ENCODE data around the gene BMP7.

Gene BMP7

DNA sequence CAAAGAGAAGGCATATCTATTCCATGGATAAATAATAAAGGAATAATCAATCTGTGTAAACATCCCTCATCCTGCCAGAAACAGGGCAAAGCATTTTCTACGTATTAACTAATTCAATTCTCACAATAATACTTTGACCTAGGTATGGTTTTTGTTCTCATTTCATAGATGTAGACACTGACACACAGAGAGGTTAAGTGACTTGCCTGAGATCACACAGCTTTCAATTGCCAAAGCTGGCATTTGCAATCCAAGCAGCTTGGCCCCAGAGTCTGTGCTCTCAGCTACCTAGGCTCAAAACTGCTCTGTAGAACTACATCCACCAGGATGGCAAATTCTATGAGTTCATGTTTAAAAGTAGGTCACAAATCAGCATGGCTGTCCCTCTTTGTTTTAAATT lies 124.9 kb downstream of the BMP7 start:
- no peak for DNase-seq

DNA sequence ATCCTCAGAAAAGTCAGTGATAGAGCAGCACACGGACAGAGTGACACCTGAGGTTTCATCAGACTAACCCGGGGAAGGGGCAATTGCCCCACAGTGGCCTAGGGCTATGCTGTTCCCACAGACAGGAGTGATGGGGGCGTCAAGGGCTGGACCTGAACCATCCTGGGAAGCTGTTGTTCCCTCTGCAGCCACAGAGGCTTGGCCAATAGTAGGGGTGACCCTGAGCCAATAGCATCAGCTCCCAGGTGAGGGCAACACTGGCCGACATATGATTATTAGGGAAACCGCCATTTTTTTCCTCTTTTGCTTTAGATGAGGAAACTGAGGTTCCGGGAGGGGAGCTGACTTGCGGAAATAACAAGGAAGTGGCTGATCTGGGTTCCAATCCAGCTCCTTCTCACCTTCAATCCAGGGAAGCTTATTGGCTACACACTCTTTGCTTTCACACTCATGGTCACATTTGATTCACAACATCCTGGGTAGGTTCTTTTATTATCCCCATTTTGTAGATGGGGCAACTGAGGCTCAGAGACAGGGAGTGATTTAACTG lies 126.0 kb downstream of the BMP7 start:
- no peak for DNase-seq

DNA sequence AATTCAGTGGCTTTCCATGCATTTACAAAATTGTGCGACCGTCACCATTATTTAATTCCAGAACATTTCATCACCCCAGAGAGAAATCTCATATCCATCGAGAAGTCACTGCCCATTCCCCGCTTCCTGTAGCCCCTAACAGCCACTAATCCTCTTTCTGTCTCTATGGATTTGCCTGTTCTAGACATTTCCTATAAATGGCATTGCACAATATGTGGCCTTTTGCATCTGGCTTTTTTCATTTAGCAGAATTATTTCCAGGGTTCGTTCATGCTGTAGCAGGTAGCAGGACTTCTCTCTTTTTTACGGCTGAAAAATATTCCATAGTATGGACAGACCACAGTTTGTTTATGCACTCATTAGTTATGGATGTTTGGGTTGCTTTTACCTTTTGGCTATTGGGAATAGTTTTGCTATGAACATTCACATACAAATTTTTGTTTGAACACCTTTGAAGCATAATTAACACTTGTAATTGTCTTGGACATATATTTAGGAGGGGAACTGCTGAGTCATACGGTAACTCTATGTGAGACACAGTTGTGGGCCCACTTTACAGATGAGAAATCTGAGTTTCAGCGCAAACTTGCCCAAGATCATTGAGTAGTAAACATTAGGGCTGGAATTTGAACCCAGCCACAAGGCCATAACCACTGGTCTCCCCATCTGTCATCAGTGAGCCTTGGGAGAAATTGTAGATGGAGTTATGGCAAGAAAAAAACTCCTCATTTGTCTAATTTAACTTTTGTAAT lies 126.9 kb downstream of the BMP7 start:
- no peak for DNase-seq

DNA sequence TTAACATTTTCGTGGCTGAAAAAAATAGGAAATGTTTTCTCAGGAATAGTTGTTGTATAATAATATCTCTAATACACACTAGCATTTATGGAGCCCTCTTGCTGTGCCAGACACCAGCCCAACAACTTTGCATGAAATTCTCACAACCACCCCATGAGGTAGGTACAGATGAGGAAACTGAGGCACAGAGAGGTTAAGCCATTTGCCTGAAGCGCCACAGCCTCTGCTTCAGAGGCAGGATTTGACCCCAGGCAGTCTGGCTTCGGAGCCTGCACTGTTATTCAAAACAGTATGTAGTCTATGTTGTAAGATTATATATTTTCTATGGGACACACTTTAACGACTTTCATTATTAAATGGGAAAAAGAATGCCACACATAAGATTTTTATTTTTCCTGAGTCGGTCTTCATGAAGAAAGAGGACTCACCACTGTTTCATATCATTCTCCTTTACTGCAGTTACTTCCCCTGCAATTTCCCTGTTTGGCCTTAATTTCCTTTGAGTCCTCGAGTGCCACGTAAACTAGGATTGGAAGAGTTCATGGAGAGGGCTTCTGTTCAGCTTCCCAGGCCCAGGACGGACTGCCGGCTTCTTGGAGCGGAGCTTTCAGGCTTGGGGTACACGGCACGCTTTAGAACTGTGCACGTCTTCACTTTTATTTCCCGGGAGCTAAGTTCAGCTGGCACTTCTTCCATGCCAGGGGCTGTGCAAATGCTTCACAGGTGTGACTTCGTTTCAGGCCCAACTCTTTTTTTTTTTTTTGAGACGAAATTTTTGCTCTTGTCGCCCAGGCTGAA lies 128.0 kb downstream of the BMP7 start:
- no peak for DNase-seq

- DNase-seq, result no peak
Observed at GRCh38 chr20:57137676-57138075, 128.8 kb downstream of the BMP7 start.

- no peak for DNase-seq
Observed at GRCh38 chr20:57136734-57137133, 129.7 kb downstream of the BMP7 start.

GRCh38 chr20:57135875-57136274 lies 130.6 kb downstream of the BMP7 start:
- peak in 1 of 2 experiments; percentile 6 for DNase-seq

GRCh38 chr20:57134804-57135203 lies 131.6 kb downstream of the BMP7 start:
- DNase-seq, result no peak

- DNase-seq, result no peak
Observed at GRCh38 chr20:57133926-57134650, 132.4 kb downstream of the BMP7 start.

GRCh38 chr20:57131601-57132391 lies 134.6 kb downstream of the BMP7 start:
- DNase-seq, result no peak

DNA sequence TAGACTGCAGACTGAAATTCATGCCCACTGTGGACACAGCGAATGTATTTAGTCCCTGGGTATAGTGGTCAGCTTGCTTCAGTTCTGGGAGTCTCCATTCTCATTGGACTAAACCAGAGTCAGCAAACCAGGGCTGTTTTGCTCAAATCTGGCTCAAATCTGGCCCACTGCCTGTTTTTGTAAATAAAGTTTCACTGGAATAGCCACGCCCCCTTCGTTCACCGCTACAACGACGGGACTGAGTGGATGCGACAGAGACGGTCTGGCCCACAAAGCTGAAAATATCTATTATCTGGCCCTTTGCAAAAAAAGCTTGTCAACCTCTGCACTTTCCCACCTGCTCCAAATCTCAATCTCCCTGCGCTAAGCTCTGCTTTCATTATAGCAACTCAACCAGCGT lies 135.4 kb downstream of the BMP7 start:
- DNase-seq, result no peak

- DNase-seq, result no peak
Observed at GRCh38 chr20:57130160-57130772, 136.2 kb downstream of the BMP7 start.

DNA sequence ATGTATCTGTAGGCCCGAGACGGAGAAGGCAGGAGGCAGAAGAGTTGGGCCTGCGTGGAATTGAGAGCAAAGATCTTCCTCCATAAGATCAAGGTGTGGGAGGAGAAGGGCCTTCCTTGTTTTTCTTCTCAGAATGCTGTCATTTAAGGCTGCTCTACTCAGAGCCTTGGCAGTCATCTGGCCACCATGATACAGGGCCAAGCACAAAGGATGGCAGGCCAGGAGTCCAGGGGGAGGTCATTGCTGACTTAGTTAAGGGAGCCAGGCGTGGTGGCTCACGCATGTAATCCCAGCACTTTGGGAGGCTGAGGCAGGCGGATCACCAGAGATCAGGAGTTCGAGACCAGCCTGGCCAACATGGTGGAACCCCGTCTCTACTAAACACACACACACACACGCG lies 137.1 kb downstream of the BMP7 start:
- DNase-seq, result no peak

DNA sequence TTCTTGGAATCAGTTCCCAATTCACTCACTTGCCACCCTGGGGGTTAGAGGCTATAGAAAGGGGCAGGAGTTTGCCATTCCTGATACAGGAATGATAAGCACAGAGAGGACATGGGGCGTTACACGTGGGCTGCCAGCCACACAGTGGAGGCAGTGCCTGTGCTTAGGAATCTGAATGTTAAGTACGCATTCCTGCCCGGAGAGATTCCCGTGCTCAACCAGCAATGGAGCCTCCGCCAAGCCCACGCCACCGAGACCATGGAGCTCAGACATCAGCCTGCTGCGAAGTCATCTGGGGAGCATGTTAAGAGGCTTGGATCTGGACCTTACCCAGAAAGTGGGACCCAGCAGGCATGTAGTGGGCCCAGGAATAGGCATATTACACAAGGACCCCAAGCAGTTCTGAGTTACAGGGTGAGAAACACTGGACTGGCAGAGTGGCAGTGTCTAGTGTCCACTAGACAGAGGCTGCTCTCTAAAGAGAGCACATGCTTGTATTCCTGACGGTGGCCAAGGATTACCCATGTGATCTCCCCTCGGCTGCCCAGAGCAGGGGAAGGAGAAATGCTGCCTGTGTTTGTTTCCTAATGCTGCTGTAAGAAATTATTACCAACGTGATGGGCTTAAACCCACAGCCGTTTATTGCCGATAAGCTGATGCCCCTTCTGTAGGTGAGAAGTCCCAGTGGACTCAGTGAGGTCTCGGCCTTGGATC lies 138.2 kb downstream of the BMP7 start:
- no peak for DNase-seq

- DNase-seq, result no peak
Observed at GRCh38 chr20:57126481-57127092, 139.9 kb downstream of the BMP7 start.

GRCh38 chr20:57124800-57125517 lies 141.5 kb downstream of the BMP7 start:
- DNase-seq, result no peak

DNA sequence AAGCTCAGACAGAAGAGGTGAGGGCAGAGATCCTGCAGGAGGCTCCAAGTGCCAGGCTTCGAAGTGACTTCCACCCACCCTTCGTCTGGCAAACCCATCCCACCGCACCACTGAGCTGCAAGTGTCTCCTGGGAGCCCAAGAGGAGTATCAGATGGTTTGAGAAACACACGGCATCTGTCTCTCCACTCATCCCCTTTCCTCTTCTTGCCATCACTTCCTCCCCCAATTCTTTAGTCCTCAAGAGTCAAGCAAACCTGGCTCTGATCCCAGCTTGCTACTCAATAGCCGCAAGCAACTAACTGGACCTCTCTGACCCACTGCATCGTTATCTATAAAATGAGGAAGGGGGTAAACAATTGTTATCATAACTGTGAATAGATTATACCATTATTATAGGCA lies 142.1 kb downstream of the BMP7 start:
- no peak for DNase-seq

DNA sequence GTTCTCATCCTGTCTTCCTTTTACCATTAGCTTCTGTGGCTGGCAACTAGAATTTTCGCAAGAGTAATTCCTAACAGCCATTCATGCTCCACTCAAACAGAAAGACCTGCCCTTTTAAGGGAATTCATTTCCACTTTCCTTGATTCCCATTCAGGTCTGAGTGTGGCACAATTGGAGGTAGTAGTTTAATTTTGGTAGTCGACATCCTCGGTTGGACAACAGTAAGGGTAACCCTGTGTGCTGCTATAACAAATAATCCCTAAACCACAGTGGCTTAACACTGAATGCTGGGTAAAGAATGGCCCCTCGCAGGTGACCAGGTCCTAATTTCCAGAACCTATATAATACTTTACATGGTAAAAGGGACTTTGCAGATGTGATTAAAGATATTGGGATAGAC lies 142.9 kb downstream of the BMP7 start:
- DNase-seq, result no peak

- no peak for DNase-seq
Observed at GRCh38 chr20:57122536-57123489, 143.6 kb downstream of the BMP7 start.

Measured in NCI-H446 (cell line).